Measurements from ENCODE around the gene ABCB8. TPM values are rescaled to one million over a fixed set of nuclear protein-coding genes. Genes with fewer than 3 reads are reported as not detected.

Gene ABCB8
- total and polyA plus RNA-seq, 9 of the 15 experiments (the other 6 are each of a cell fraction or from before 2014, with no cell fraction given), result 7.6 to 106 (median 36.3) TPM

- TF ChIP-seq ZBTB2 (IDR thresholded peaks at IDR 0.05) (no peak; the same call in 1 of the 2 replicates), NR4A1 (CRISPR knock-in tag; IDR thresholded peaks at IDR 0.05) (peak; percentile 58; the same call in 1 of the 2 replicates), NR4A1 (tag; IDR thresholded peaks at IDR 0.05) (no peak), U2AF2 (optimal IDR thresholded peaks at IDR 0.05; ENCODE audit: low read depth, low read length) (no peak), FOXP4 (CRISPR knock-in tag; IDR thresholded peaks at IDR 0.05; ENCODE audit: borderline replicate concordance) (no peak), CBX1 (IDR thresholded peaks at IDR 0.05; ENCODE audit: low read depth) (no peak), AFF1 (IDR thresholded peaks at IDR 0.05; ENCODE audit: low read depth in 1 of 2, partially characterized antibody in 2 of 2) (peak in 1 of 2 experiments; percentile 27), ZNF197 (CRISPR knock-in tag; IDR thresholded peaks at IDR 0.05; ENCODE audit: low read depth) (no peak), EHMT2 (IDR thresholded peaks at IDR 0.05) (no peak), ELK3 (CRISPR knock-in tag; IDR thresholded peaks at IDR 0.05) (no peak), ZNF277 (CRISPR knock-in tag; IDR thresholded peaks at IDR 0.05; ENCODE audit: borderline replicate concordance) (no peak), ZNF57 (CRISPR knock-in tag; IDR thresholded peaks at IDR 0.05) (no peak), KLF16 (IDR thresholded peaks at IDR 0.05) (no peak), NCOA6 (IDR thresholded peaks at IDR 0.05) (no peak), EGR1 (conservative IDR thresholded peaks at IDR 0.05) (no peak), ZNF551 (CRISPR knock-in tag; IDR thresholded peaks at IDR 0.05) (no peak), STAG1 (CRISPR knock-in tag; IDR thresholded peaks at IDR 0.05; ENCODE audit: borderline replicate concordance) (no peak)
Measured at GRCh38 chr7:151058781-151059366, 30.6 kb downstream of the ABCB8 start (continued).

Data from K562 (cell line).